HCT116 (cell line): ENCODE results near the gene POLE. TPM values are rescaled to one million over a fixed set of nuclear protein-coding genes. Genes with fewer than 3 reads are reported as not detected.

Experiments used
- ATAC-seq: fragments of 200-7000 bp; cut with Tn5 transposase; 2 replicates; pipeline ENCODE4 v1.9.1; 2020; ENCODE audit warnings: mild to moderate bottlenecking, moderate library complexity
- BruUV-seq: library from RNA; stranded (reverse); fragments of 400-500 nt; replicated peaks from 2 replicates; lab custom pipeline; 2021; lab: Mats Ljungman, UMichigan
- CTCF ChIA-PET: fragments of 300-600 bp; sonication (Branson Sonifier 250); formaldehyde crosslinking; loops from one replicate; lab custom pipeline; 2021; ENCODE audit warnings: antibody characterized with exemption; lab: Charles Lee
- POLR2A ChIA-PET: fragments of 300-600, 350-600 bp; sonication (Branson Sonifier 250); formaldehyde crosslinking; loops from one replicate; lab custom pipeline; 2021; ENCODE audit warnings: antibody characterized with exemption; lab: Charles Lee
- RAD21 ChIA-PET, 2 experiments: fragments of 300-600 bp; sonication (Branson Sonifier 250); formaldehyde crosslinking; loops; one replicate each; lab custom pipeline; 2023; ENCODE audit warnings: low total read pairs in 2 of 2; ENCODE audit not compliant: uncharacterized antibody in 2 of 2, unreplicated experiment in 2 of 2, low non-redundant PET in 1 of 2; lab: Charles Lee
- DNase-seq: peaks from one replicate; pipeline ENCODE4 v3.0.0-alpha.2; 2010; ENCODE audit warnings: low read depth, low spot score
- H2AFZ ChIP-seq: fragments of 200-600 bp; shearing (Covaris generic), sonication (generic); 2 replicates; pipeline ENCODE4 v1.6.1; 2017; ENCODE audit warnings: low read depth, mixed run types, mixed read lengths, antibody characterized with exemption, low read length; ENCODE audit not compliant: poor library complexity, severe bottlenecking
- H3K27ac ChIP-seq: 2 replicates; pipeline ENCODE4 v1.5.1; 2012; ENCODE audit warnings: low read depth, low read length
- H3K27me3 ChIP-seq: fragments of 200-600 bp; sonication (generic); 2 replicates; pipeline ENCODE4 v1.6.1; 2016; ENCODE audit warnings: mixed run types, low read length, mixed read lengths; ENCODE audit not compliant: insufficient read depth
- H3K36me3 ChIP-seq, 2 experiments: fragments of 200-500 bp in 1 of 2; fragments of 200-600 bp in 1 of 2; sonication (Bioruptor generic) in 1 of 2; sonication (generic) in 1 of 2; 2 replicates each; pipeline versions ENCODE4 v1.5.1 to v1.6.1; 2014 to 2016; ENCODE audit warnings: low read length in 2 of 2, inconsistent platforms in 1 of 2, mixed read lengths in 1 of 2, mixed run types in 1 of 2; ENCODE audit not compliant: insufficient read depth in 2 of 2, control insufficient read depth in 1 of 2
- H3K4me1 ChIP-seq, 2 experiments: fragments of 200-600 bp in 1 of 2; sonication (generic) in 1 of 2; 2 replicates each; pipeline versions ENCODE4 v1.5.1 to v1.6.1; 2012 to 2017; ENCODE audit warnings: low read length in 2 of 2, inconsistent platforms in 1 of 2, mild to moderate bottlenecking in 1 of 2, mixed read lengths in 1 of 2, mixed run types in 1 of 2, moderate library complexity in 1 of 2; ENCODE audit not compliant: insufficient read depth in 2 of 2, control insufficient read depth in 1 of 2
- H3K4me2 ChIP-seq: fragments of 200-600 bp; sonication (generic); 2 replicates; pipeline ENCODE4 v1.6.1; 2017; ENCODE audit warnings: mixed run types, low read length, mixed read lengths
- H3K4me3 ChIP-seq, 2 experiments: fragments of 200-600 bp in 1 of 2; sonication (generic) in 1 of 2; replicated peaks in 1 of 2; 2 replicates each; pipeline ENCODE4 v1.5.1; 2011 to 2016; ENCODE audit warnings: low read length in 2 of 2, control low read depth in 1 of 2, low read depth in 1 of 2, mild to moderate bottlenecking in 1 of 2, mixed read lengths in 1 of 2, mixed run types in 1 of 2
- H3K79me2 ChIP-seq: fragments of 200-600 bp; sonication (generic); 2 replicates; pipeline ENCODE4 v1.6.1; 2017; ENCODE audit warnings: mild to moderate bottlenecking, mixed run types, low read length, moderate library complexity, mixed read lengths; ENCODE audit not compliant: insufficient read depth
- H3K9ac ChIP-seq: fragments of 200-600 bp; sonication (generic); 2 replicates; pipeline ENCODE4 v1.6.1; 2016; ENCODE audit warnings: low read length, mixed read lengths
- H3K9me2 ChIP-seq: fragments of 200-600 bp; sonication (generic), shearing (Covaris generic); 2 replicates; pipeline ENCODE4 v1.6.1; 2017; ENCODE audit warnings: mixed run types, mild to moderate bottlenecking, moderate library complexity; ENCODE audit not compliant: insufficient read depth
- H3K9me3 ChIP-seq, 2 experiments: fragments of 200-500 bp in 1 of 2; fragments of 200-600 bp in 1 of 2; sonication (Bioruptor generic) in 1 of 2; sonication (generic) in 1 of 2; 2 replicates each; pipeline ENCODE4 v1.6.1; 2014 to 2017; ENCODE audit warnings: low read length in 2 of 2, mixed read lengths in 2 of 2, inconsistent platforms in 1 of 2, low read depth in 1 of 2, mild to moderate bottlenecking in 1 of 2, mixed run types in 1 of 2, moderate library complexity in 1 of 2; ENCODE audit not compliant: control insufficient read depth in 1 of 2, insufficient read depth in 1 of 2
- H4K20me1 ChIP-seq: fragments of 200-600 bp; sonication (generic), shearing (Covaris generic); 2 replicates; pipeline ENCODE4 v1.6.1; 2017; ENCODE audit warnings: mixed run types, mild to moderate bottlenecking, moderate library complexity; ENCODE audit not compliant: insufficient read depth
- POLR2A ChIP-seq: IDR thresholded peaks from 2 replicates; pipeline ENCODE4 v1.7.0; 2011; ENCODE audit warnings: borderline replicate concordance; ENCODE audit not compliant: insufficient read depth, insufficient read length; ENCODE audit errors: extremely low read depth
- RAD21 ChIP-seq: IDR thresholded peaks from 2 replicates; pipeline ENCODE4 v1.6.1; 2012; ENCODE audit warnings: low read depth, mild to moderate bottlenecking
- YY1 ChIP-seq: IDR thresholded peaks from 2 replicates; pipeline ENCODE4 v1.6.1; 2011; ENCODE audit warnings: low read length, low read depth, moderate library complexity, mild to moderate bottlenecking; ENCODE audit not compliant: insufficient replicate concordance; ENCODE audit errors: extremely low read depth
- intact Hi-C: fragments of 100-400 bp; cut with micrococcal nuclease; formaldehyde crosslinking; loops from 2 replicates; pipeline ENCODE4 v1.10.0; 2022
- total RNA-seq: library from RNA; stranded (reverse); gene quantifications from one replicate; pipeline ENCODE4 v1.2.1, GENCODE V29; 2021; ENCODE audit not compliant: unreplicated experiment
- TF ChIP-seq, protein P1 (sequence below): IDR thresholded peaks from 2 replicates; pipeline ENCODE4 v1.6.1; 2012; ENCODE audit warnings: low read depth
- TF ChIP-seq, protein P2 (sequence below): IDR thresholded peaks from 2 replicates; pipeline ENCODE4 v1.6.1; 2011; ENCODE audit warnings: mild to moderate bottlenecking, low read length, moderate library complexity; ENCODE audit not compliant: insufficient replicate concordance; ENCODE audit errors: extremely low read depth

POLE gene
- total RNA-seq, 1 experiment from 2014 or later, result 128 TPM

DNA sequence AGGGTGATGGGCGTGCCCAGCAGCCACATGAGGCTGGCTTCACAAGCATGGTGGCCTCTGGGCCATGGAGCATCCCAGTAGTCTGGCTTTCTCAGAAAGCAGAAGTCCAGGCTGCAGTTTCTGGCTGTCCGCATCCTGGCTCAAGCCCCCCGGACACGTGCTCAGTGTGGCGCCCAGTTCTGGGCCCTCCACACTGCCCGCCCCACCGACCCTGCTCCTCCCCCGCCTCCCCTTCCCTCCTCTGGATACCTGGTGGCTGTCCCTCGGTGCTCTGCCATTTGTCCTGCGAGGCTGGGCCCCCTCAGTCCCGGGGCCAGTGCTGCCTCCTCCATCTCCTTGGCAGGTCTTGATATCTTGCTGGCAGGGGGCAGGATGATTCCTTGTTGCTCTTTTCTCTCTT, 108.3 kb downstream of the POLE start:
- no peak overlapping the region for H2AFZ ChIP-seq
- BruUV-seq, result no TSS peak
- DNase-seq, result no peak
- no peak overlapping the region for H3K4me3 ChIP-seq
- H3K27ac ChIP-seq, result no peak overlapping the region
- no peak overlapping the region for H3K4me2 ChIP-seq
- no peaks in the 10 kb centered on the region for H3K4me1 ChIP-seq
- TF ChIP-seq RAD21, result no peak
- TF ChIP-seq, protein P1, sequence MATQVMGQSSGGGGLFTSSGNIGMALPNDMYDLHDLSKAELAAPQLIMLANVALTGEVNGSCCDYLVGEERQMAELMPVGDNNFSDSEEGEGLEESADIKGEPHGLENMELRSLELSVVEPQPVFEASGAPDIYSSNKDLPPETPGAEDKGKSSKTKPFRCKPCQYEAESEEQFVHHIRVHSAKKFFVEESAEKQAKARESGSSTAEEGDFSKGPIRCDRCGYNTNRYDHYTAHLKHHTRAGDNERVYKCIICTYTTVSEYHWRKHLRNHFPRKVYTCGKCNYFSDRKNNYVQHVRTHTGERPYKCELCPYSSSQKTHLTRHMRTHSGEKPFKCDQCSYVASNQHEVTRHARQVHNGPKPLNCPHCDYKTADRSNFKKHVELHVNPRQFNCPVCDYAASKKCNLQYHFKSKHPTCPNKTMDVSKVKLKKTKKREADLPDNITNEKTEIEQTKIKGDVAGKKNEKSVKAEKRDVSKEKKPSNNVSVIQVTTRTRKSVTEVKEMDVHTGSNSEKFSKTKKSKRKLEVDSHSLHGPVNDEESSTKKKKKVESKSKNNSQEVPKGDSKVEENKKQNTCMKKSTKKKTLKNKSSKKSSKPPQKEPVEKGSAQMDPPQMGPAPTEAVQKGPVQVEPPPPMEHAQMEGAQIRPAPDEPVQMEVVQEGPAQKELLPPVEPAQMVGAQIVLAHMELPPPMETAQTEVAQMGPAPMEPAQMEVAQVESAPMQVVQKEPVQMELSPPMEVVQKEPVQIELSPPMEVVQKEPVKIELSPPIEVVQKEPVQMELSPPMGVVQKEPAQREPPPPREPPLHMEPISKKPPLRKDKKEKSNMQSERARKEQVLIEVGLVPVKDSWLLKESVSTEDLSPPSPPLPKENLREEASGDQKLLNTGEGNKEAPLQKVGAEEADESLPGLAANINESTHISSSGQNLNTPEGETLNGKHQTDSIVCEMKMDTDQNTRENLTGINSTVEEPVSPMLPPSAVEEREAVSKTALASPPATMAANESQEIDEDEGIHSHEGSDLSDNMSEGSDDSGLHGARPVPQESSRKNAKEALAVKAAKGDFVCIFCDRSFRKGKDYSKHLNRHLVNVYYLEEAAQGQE, result no peak
- TF ChIP-seq POLR2A, result no peak
- TF ChIP-seq YY1, result no peak
- TF ChIP-seq, protein P2, sequence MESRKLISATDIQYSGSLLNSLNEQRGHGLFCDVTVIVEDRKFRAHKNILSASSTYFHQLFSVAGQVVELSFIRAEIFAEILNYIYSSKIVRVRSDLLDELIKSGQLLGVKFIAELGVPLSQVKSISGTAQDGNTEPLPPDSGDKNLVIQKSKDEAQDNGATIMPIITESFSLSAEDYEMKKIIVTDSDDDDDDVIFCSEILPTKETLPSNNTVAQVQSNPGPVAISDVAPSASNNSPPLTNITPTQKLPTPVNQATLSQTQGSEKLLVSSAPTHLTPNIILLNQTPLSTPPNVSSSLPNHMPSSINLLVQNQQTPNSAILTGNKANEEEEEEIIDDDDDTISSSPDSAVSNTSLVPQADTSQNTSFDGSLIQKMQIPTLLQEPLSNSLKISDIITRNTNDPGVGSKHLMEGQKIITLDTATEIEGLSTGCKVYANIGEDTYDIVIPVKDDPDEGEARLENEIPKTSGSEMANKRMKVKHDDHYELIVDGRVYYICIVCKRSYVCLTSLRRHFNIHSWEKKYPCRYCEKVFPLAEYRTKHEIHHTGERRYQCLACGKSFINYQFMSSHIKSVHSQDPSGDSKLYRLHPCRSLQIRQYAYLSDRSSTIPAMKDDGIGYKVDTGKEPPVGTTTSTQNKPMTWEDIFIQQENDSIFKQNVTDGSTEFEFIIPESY, result no peak
- no peaks in the 10 kb centered on the region for H3K27me3 ChIP-seq
- intact Hi-C loops, result no loop called here
- no peaks in the 10 kb centered on the region for H3K9me3 ChIP-seq
- CTCF ChIA-PET, result no interaction called here
- no peak for ATAC-seq
- no peaks in the 10 kb centered on the region for H3K79me2 ChIP-seq
- H3K9ac ChIP-seq, result no peak overlapping the region
- RAD21 ChIA-PET, result no interaction called here
- POLR2A ChIA-PET, result no interaction called here
- H3K9me2 ChIP-seq, result no peaks in the 10 kb centered on the region
- H4K20me1 ChIP-seq, result no peaks in the 10 kb centered on the region
- peaks cover 19 to 20% of the 10 kb centered on the region in 2 experiments for H3K36me3 ChIP-seq
